Skeletal muscle cell (primary cell): ENCODE data around the gene RCAN1.
"Not testable (repeated sequence)": the region's sequence is repeated elsewhere in the genome, so short reads cannot be mapped to it uniquely, and the experiment has no call there.

Experiments
- DNase-seq: peaks from one replicate; pipeline ENCODE4 v3.0.0-alpha.2; 2010; ENCODE audit warnings: low read depth
- H3K4me3 ChIP-seq: 2 replicates; pipeline ENCODE4 v1.5.1; 2011; ENCODE audit warnings: low read depth, mild to moderate bottlenecking, control low read depth, low read length, moderate library complexity

Gene RCAN1

GRCh38 chr21:34625030-34625593, 10.2 kb upstream of the RCAN1 start:
- H3K4me3 ChIP-seq: no peak overlapping the region
- no peak for DNase-seq

GRCh38 chr21:34623516-34623915, 8.6 kb upstream of the RCAN1 start:
- no peak overlapping the region for H3K4me3 ChIP-seq
- DNase-seq: no peak

GRCh38 chr21:34621434-34622350, 6.8 kb upstream of the RCAN1 start:
- no peak overlapping the region for H3K4me3 ChIP-seq
- DNase-seq: no peak

GRCh38 chr21:34619841-34620665, 5.1 kb upstream of the RCAN1 start:
- no peak for DNase-seq
- H3K4me3 ChIP-seq: no peak overlapping the region

- H3K4me3 ChIP-seq: no peak overlapping the region
- no peak for DNase-seq
These were observed 4.0 kb upstream of the RCAN1 start for GRCh38 chr21:34618941-34619340.

- DNase-seq: no peak
- H3K4me3 ChIP-seq: no peak overlapping the region
These were observed 2.9 kb upstream of the RCAN1 start for GRCh38 chr21:34617753-34618339.

GRCh38 chr21:34615487-34615814, 538 bp upstream of the RCAN1 start:
- peak overlapping the region; percentile 67 for H3K4me3 ChIP-seq
- DNase-seq: no peak

GRCh38 chr21:34613679-34614627, 960 bp downstream of the RCAN1 start:
- H3K4me3 ChIP-seq: peak overlapping the region; percentile 67
- DNase-seq: no peak

- no peak for DNase-seq
- H3K4me3 ChIP-seq: no peak overlapping the region
These were observed 2.4 kb downstream of the RCAN1 start for GRCh38 chr21:34612557-34612956.

- no peak overlapping the region for H3K4me3 ChIP-seq
- DNase-seq: no peak
These were observed 2.9 kb downstream of the RCAN1 start for GRCh38 chr21:34612056-34612455.

GRCh38 chr21:34611528-34611927, 3.4 kb downstream of the RCAN1 start:
- no peak overlapping the region for H3K4me3 ChIP-seq

GRCh38 chr21:34609933-34610549, 4.9 kb downstream of the RCAN1 start:
- H3K4me3 ChIP-seq: no peak overlapping the region
- DNase-seq: no peak

More at GRCh38 chr21:34611528-34611927, 3.4 kb downstream of the RCAN1 start:
- no peak for DNase-seq

- DNase-seq: no peak
- H3K4me3 ChIP-seq: no peak overlapping the region
These were observed 5.5 kb downstream of the RCAN1 start for GRCh38 chr21:34609244-34609932.

GRCh38 chr21:34607376-34607775, 7.5 kb downstream of the RCAN1 start:
- DNase-seq, H3K4me3 ChIP-seq: not testable (repeated sequence)

- DNase-seq: no peak
- H3K4me3 ChIP-seq: no peak overlapping the region
These were observed 8.3 kb downstream of the RCAN1 start for GRCh38 chr21:34606621-34607020.

GRCh38 chr21:34606051-34606450, 8.9 kb downstream of the RCAN1 start:
- no peak for DNase-seq
- H3K4me3 ChIP-seq: no peak overlapping the region

- H3K4me3 ChIP-seq, DNase-seq: not testable (repeated sequence)
These were observed 10.0 kb downstream of the RCAN1 start for GRCh38 chr21:34604956-34605355.

GRCh38 chr21:34604556-34604955, 10.4 kb downstream of the RCAN1 start:
- DNase-seq: no peak
- no peak overlapping the region for H3K4me3 ChIP-seq
